Testis (tissue), 3 donors: Measurements from ENCODE around the gene FAM120A. TPM values are rescaled to one million over a fixed set of nuclear protein-coding genes. Genes with fewer than 3 reads are reported as not detected.

Source experiments
- DNase-seq: peaks from one replicate; pipeline ENCODE4 v3.0.0-alpha.2; 2019
- H3K27ac ChIP-seq, 2 donors: fragments of 200-600 bp; sonication (generic); one replicate each; pipeline ENCODE4 v1.5.1; 2019
- H3K27me3 ChIP-seq: fragments of 200-600 bp; sonication (generic); one replicate; pipeline ENCODE4 v1.5.1; 2019
- H3K36me3 ChIP-seq: fragments of 200-600 bp; sonication (generic); one replicate; pipeline ENCODE4 v1.5.1; 2017; ENCODE audit warnings: low read depth; ENCODE audit errors: missing control alignments
- H3K4me1 ChIP-seq: fragments of 200-600 bp; sonication (generic); one replicate; pipeline ENCODE4 v1.5.1; 2019
- H3K4me3 ChIP-seq, 2 donors: fragments of 200-600 bp; sonication (generic); one replicate each; pipeline ENCODE4 v1.5.1; 2017 to 2019
- H3K9me3 ChIP-seq: fragments of 200-600 bp; sonication (generic); one replicate; pipeline ENCODE4 v1.5.1; 2017
- CTCF ChIP-seq, 3 experiments: fragments of 450-650 bp in 2 of 3; fragments of 200-600 bp in 1 of 3; sonication (generic) in 1 of 3; IDR thresholded peaks; one replicate each; pipeline ENCODE4 v1.5.1; 2016 to 2019; ENCODE audit warnings: antibody characterized with exemption in 3 of 3, mild to moderate bottlenecking in 2 of 3, moderate library complexity in 1 of 3
- POLR2A ChIP-seq: fragments of 450-650 bp; IDR thresholded peaks from one replicate; pipeline ENCODE4 v1.6.1; 2017; ENCODE audit warnings: antibody characterized with exemption, mild to moderate bottlenecking, moderate library complexity
- WGBS, 2 donors: methylation state at CpG; one replicate each; pipeline ENCODE4 v1.1.5; 2018; 5-methylcytosine and 5-hydroxymethylcytosine counted together
- intact Hi-C: fragments of 100-400 bp; cut with DNase I; formaldehyde crosslinking; loops from one replicate; pipeline ENCODE4 v1.15.1; 2023; ENCODE audit warnings: low total_unique reads
- polyA plus RNA-seq: library from polyadenylated mRNA; stranded (reverse); fragments of 350-450 nt; fragmentation: Illumina TruSeq; extraction: RNeasy Lipid Tissue Mini Kit (QIAGEN cat#74804); gene quantifications from one replicate; pipeline ENCODE4 v1.2.3, GENCODE V29; 2014; ENCODE audit warnings: low read depth, low replicate concordance; ENCODE audit not compliant: insufficient read depth
- total RNA-seq, 2 donors: library from RNA; depleted of rRNA; stranded (reverse); fragments of >200 nt; gene quantifications; one replicate each; pipeline ENCODE4 v1.2.3, GENCODE V29; 2016

The FAM120A gene
- total and polyA plus RNA-seq, 3 donors from 2014 or later, result 39.3 to 81.5 (median 73.9) TPM

GRCh38 chr9:93473411-93473810 is 21.9 kb downstream of the FAM120A start:
- no peak for TF ChIP-seq POLR2A
- no peak for TF ChIP-seq CTCF (IDR thresholded peaks at IDR 0.05)
- WGBS, 2 donors, result 90 to 91% methylated on average over 5 of the region's 5 CpGs
- Histone ChIP-seq H3K4me3 (no peak overlapping the region), H3K4me1 (peaks cover 10% of the 10 kb centered on the region), H3K9me3 (no peaks in the 10 kb centered on the region), H3K36me3 (no peaks in the 10 kb centered on the region), H3K27ac (no peak overlapping the region), H3K27me3 (no peaks in the 10 kb centered on the region)
- no peak for DNase-seq
- intact Hi-C loops, result no loop called here

DNA sequence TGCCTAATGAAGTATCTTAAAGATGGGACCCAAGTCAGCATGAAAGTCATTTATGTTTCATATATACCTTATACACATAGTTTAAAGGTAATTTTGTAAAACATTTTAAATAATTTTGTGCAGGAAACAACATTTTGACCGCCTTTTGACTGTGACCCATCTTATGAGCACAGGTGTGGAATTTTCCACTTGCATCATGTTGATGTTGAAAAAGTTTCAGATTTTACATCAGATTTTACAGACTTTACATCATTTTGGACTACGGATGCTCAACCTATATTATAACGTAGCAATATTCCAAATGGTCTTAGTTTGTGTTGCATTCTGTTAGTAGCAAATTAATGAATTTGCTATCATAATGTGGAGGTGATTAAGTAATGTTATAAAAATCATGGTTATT is 23.6 kb downstream of the FAM120A start:
- H3K27me3 ChIP-seq, result no peaks in the 10 kb centered on the region
- TF ChIP-seq POLR2A, result no peak
- no peak for TF ChIP-seq CTCF (IDR thresholded peaks at IDR 0.05)
- H3K9me3 ChIP-seq, result no peaks in the 10 kb centered on the region
- intact Hi-C loops, result no loop called here
- no peak for DNase-seq
- peaks cover under 1% of the 10 kb centered on the region for H3K4me1 ChIP-seq
- H3K4me3 ChIP-seq, result no peak overlapping the region
- WGBS, 2 donors, result 91 to 95% methylated on average over 3 of the region's 3 CpGs
- no peak overlapping the region for H3K27ac ChIP-seq
- H3K36me3 ChIP-seq, result no peaks in the 10 kb centered on the region

GRCh38 chr9:93475856-93476255 is 24.4 kb downstream of the FAM120A start:
- H3K9me3 ChIP-seq, result no peaks in the 10 kb centered on the region
- no peak for TF ChIP-seq POLR2A
- TF ChIP-seq CTCF (IDR thresholded peaks at IDR 0.05), result no peak
- no peak overlapping the region for H3K4me3 ChIP-seq
- H3K36me3 ChIP-seq, result no peaks in the 10 kb centered on the region
- intact Hi-C loops, result no loop called here
- WGBS, 2 donors, result 78 to 86% methylated on average over 3 of the region's 3 CpGs
- no peak for DNase-seq
- no peak overlapping the region for H3K27ac ChIP-seq
- H3K4me1 ChIP-seq, result no peaks in the 10 kb centered on the region
- H3K27me3 ChIP-seq, result no peaks in the 10 kb centered on the region

DNA sequence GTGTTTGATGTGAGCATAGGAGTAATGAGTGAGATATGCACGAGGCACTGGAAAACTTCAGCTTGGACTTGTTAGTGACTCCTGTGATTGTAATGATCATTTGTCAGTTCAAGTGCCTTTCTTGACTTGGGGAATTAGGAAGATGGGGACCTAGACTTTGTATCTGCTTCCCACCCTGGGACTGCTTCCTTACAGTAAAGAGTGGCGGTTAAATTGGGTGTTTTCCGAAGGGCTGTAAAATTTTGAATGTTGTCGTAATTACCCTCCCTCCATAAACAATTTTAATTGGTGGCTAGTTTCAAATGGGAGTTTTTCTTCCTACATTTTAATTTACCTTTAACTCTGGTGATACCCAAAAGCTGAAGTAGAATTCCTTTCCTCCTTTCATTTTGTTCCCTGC is 25.4 kb downstream of the FAM120A start:
- intact Hi-C loops, result no loop called here
- Histone ChIP-seq H3K9me3 (no peaks in the 10 kb centered on the region), H3K4me3 (no peak overlapping the region), H3K4me1 (no peaks in the 10 kb centered on the region), H3K27me3 (no peaks in the 10 kb centered on the region), H3K27ac (no peak overlapping the region), H3K36me3 (no peaks in the 10 kb centered on the region)
- 86 to 92% methylated on average over 4 of the region's 4 CpGs for WGBS, 2 donors
- TF ChIP-seq CTCF (IDR thresholded peaks at IDR 0.05), result no peak
- TF ChIP-seq POLR2A, result no peak
- DNase-seq, result no peak

GRCh38 chr9:93477397-93477796 is 25.9 kb downstream of the FAM120A start:
- Histone ChIP-seq H3K9me3 (no peaks in the 10 kb centered on the region), H3K27me3 (no peaks in the 10 kb centered on the region), H3K4me3 (no peak overlapping the region), H3K36me3 (no peaks in the 10 kb centered on the region), H3K27ac (no peak overlapping the region), H3K4me1 (no peaks in the 10 kb centered on the region)
- intact Hi-C loops, result no loop called here
- DNase-seq, result no peak
- TF ChIP-seq CTCF (IDR thresholded peaks at IDR 0.05) (no peak), POLR2A (no peak)
- WGBS, 2 donors, result 88 to 89% methylated on average over 2 of the region's 2 CpGs
